Gastroesophageal sphincter (tissue), 4 donors: ENCODE data around the gene RPS6KA4. TPM values are rescaled to one million over a fixed set of nuclear protein-coding genes. Genes with fewer than 3 reads are reported as not detected.
"Not testable (repeated sequence)": the region's sequence is repeated elsewhere in the genome, so short reads cannot be mapped to it uniquely, and the experiment has no call there.

Source experiments
- ATAC-seq: fragments of 150-250 bp; one replicate; pipeline ENCODE4 v1.9.1; 2016; ENCODE audit warnings: mild to moderate bottlenecking, moderate library complexity
- H3K27ac ChIP-seq, 4 donors: fragments of 200-600 bp; sonication (generic) in 3 of 4; 1 replicate in 3 of 4; 2 replicates in 1 of 4; pipeline ENCODE4 v1.5.1; 2016 to 2019
- H3K27me3 ChIP-seq: fragments of 200-600 bp; sonication (generic); one replicate; pipeline ENCODE4 v1.5.1; 2019
- H3K36me3 ChIP-seq, 2 donors: fragments of 200-600 bp; sonication (generic); one replicate each; pipeline ENCODE4 v1.5.1; 2019; ENCODE audit warnings: control low read depth in 1 of 2
- H3K4me1 ChIP-seq, 3 donors: fragments of 200-600 bp; sonication (generic); 1 replicate in 2 of 3; 2 replicates in 1 of 3; pipeline ENCODE4 v1.5.1; 2016 to 2019; ENCODE audit warnings: control low read depth in 2 of 3
- H3K4me3 ChIP-seq, 2 donors: fragments of 200-600 bp; sonication (generic); one replicate each; pipeline ENCODE4 v1.5.1; 2019; ENCODE audit warnings: mild to moderate bottlenecking in 1 of 2, moderate library complexity in 1 of 2
- H3K9me3 ChIP-seq, 3 donors: fragments of 200-600 bp; sonication (generic); one replicate each; pipeline ENCODE4 v1.5.1; 2017 to 2019; ENCODE audit warnings: control low read depth in 2 of 3
- CTCF ChIP-seq, 4 experiments: fragments of 200-600 bp in 2 of 4; fragments of 450-650 bp in 2 of 4; sonication (generic) in 1 of 4; IDR thresholded peaks; one replicate each; pipeline ENCODE4 v1.5.1; 2017 to 2019; ENCODE audit warnings: antibody characterized with exemption in 4 of 4, mild to moderate bottlenecking in 2 of 4, moderate library complexity in 2 of 4
- EP300 ChIP-seq: sonication (generic); formaldehyde crosslinking; IDR thresholded peaks from one replicate; pipeline ENCODE4 v1.6.1; 2017; ENCODE audit warnings: antibody characterized with exemption, mild to moderate bottlenecking
- POLR2A ChIP-seq, 2 donors: fragments of 450-650 bp; IDR thresholded peaks; one replicate each; pipeline ENCODE4 v1.6.1; 2017; ENCODE audit warnings: antibody characterized with exemption in 2 of 2, mild to moderate bottlenecking in 2 of 2, moderate library complexity in 1 of 2
- POLR2AphosphoS5 ChIP-seq: sonication (generic); formaldehyde crosslinking; IDR thresholded peaks from one replicate; pipeline ENCODE4 v1.6.1; 2017; ENCODE audit warnings: antibody characterized with exemption
- WGBS, 2 donors: methylation state at CpG; one replicate each; pipeline ENCODE4 v1.1.5; 2018; ENCODE audit warnings: low coverage in 1 of 2; 5-methylcytosine and 5-hydroxymethylcytosine counted together
- total RNA-seq, 4 donors: library from RNA; depleted of rRNA; stranded (reverse); fragments of >200 nt; gene quantifications; one replicate each; pipeline ENCODE4 v1.1.0, GENCODE V29; 2016

Gene RPS6KA4
- total RNA-seq, 4 donors from 2014 or later: 21.2 to 44.2 (median 28.3) TPM

GRCh38 chr11:64323373-64323772, 35.6 kb upstream of the RPS6KA4 start:
- H3K4me3 ChIP-seq: no peak overlapping the region
- no peak for ATAC-seq
- no peak overlapping the region for H3K27ac ChIP-seq
- peaks cover 0 to 15% (median 7%) of the 10 kb centered on the region in 3 donors for H3K4me1 ChIP-seq
- H3K27me3 ChIP-seq: no peaks in the 10 kb centered on the region
- TF ChIP-seq POLR2AphosphoS5 (no peak), POLR2A (IDR thresholded peaks at IDR 0.05) (no peak), CTCF (IDR thresholded peaks at IDR 0.05) (no peak)
- H3K36me3 ChIP-seq: peaks cover 0 to 34% of the 10 kb centered on the region in 2 donors
- H3K9me3 ChIP-seq: no peaks in the 10 kb centered on the region
- WGBS, 2 donors: no CpG with 5 or more reads among the region's 5 CpGs

GRCh38 chr11:64323984-64324383, 35.0 kb upstream of the RPS6KA4 start:
- not testable (repeated sequence) for H3K27me3 ChIP-seq, H3K9me3 ChIP-seq, ATAC-seq, H3K27ac ChIP-seq, H3K4me1 ChIP-seq, H3K4me3 ChIP-seq
- WGBS, 2 donors: 80% methylated on average over 1 of the region's 4 CpGs; no CpG with 5 or more reads in 1 of the 2 donors
- H3K36me3 ChIP-seq: peaks cover 0 to 34% of the 10 kb centered on the region in 2 donors

- H3K4me1 ChIP-seq: no peaks in the 10 kb centered on the region
- H3K4me3 ChIP-seq: no peak overlapping the region
- H3K9me3 ChIP-seq: no peaks in the 10 kb centered on the region
- TF ChIP-seq POLR2A (IDR thresholded peaks at IDR 0.05): no peak
- TF ChIP-seq CTCF (IDR thresholded peaks at IDR 0.05): no peak
- TF ChIP-seq POLR2AphosphoS5: no peak
- no peak for TF ChIP-seq EP300
- H3K36me3 ChIP-seq: peaks cover 0 to 32% of the 10 kb centered on the region in 2 donors
- no peak for ATAC-seq
- peaks cover 3% of the 10 kb centered on the region for H3K27me3 ChIP-seq
- WGBS, 2 donors: 73 to 80% methylated on average over 5 to 10 of the region's 11 CpGs
- H3K27ac ChIP-seq: no peak overlapping the region
Observed at GRCh38 chr11:64324692-64325469, 34.1 kb upstream of the RPS6KA4 start.

GRCh38 chr11:64327375-64327774, 31.6 kb upstream of the RPS6KA4 start:
- H3K9me3 ChIP-seq: no peaks in the 10 kb centered on the region
- 60 to 85% methylated on average over 2 of the region's 2 CpGs for whole genome bisulfite sequencing, 2 donors
- H3K4me3 ChIP-seq: no peak overlapping the region
- peaks cover 0 to 7% of the 10 kb centered on the region in 2 donors for H3K36me3 ChIP-seq
- ATAC-seq: no peak
- peaks cover 0 to 7% (median 0%) of the 10 kb centered on the region in 3 donors for H3K4me1 ChIP-seq
- no peak overlapping the region for H3K27ac ChIP-seq
- TF ChIP-seq POLR2A (IDR thresholded peaks at IDR 0.05) (no peak), POLR2AphosphoS5 (no peak), CTCF (IDR thresholded peaks at IDR 0.05) (no peak), EP300 (no peak)
- H3K27me3 ChIP-seq: peaks cover 3% of the 10 kb centered on the region

- 74 to 78% methylated on average over 2 of the region's 3 CpGs for WGBS, 2 donors
- ATAC-seq: no peak
- Histone ChIP-seq H3K9me3 (no peaks in the 10 kb centered on the region), H3K36me3 (peaks cover 0 to 1% of the 10 kb centered on the region in 2 donors), H3K4me1 (peaks cover 0 to 7% (median 0%) of the 10 kb centered on the region in 3 donors), H3K4me3 (no peak overlapping the region), H3K27ac (no peak overlapping the region), H3K27me3 (peaks cover 3% of the 10 kb centered on the region)
- TF ChIP-seq CTCF (IDR thresholded peaks at IDR 0.05): no peak
- no peak for TF ChIP-seq EP300
- TF ChIP-seq POLR2AphosphoS5: no peak
Observed at GRCh38 chr11:64327993-64328392, 31.0 kb upstream of the RPS6KA4 start.
